Activated T-helper 17 cell treated with anti-CD3 and anti-CD28 coated beads, Interleukin-2, amount 50 U/mL, for 72 hours (primary cell): ENCODE measurements around the gene SETBP1. TPM values are rescaled to one million over a fixed set of nuclear protein-coding genes. Genes with fewer than 3 reads are reported as not detected.
A peak's percentile ranks its signal among the peaks of the same experiment; 100 is the strongest.
"Not testable (repeated sequence)": the region's sequence is repeated elsewhere in the genome, so short reads cannot be mapped to it uniquely, and the experiment has no call there.

Experiments used
- ATAC-seq: fragments of 150-1000 bp; cut with Tn5 transposase; replicated peaks from 2 replicates; pipeline ENCODE4 v1.10.0; 2021; ENCODE audit warnings: mild to moderate bottlenecking, moderate library complexity
- H3K27ac Mint-ChIP-seq: one replicate; pipeline ENCODE4 v1.8.0; 2022; ENCODE audit warnings: mixed read lengths
- H3K27me3 Mint-ChIP-seq: one replicate; pipeline ENCODE4 v1.8.0; 2022; ENCODE audit warnings: mixed read lengths
- H3K36me3 Mint-ChIP-seq: one replicate; pipeline ENCODE4 v1.8.0; 2022; ENCODE audit warnings: low read depth, mild to moderate bottlenecking, mixed read lengths
- H3K4me1 Mint-ChIP-seq: one replicate; pipeline ENCODE4 v1.8.0; 2022; ENCODE audit warnings: mixed read lengths
- H3K4me3 Mint-ChIP-seq: one replicate; pipeline ENCODE4 v1.8.0; 2022; ENCODE audit warnings: mild to moderate bottlenecking, mixed read lengths
- H3K9me3 Mint-ChIP-seq: one replicate; pipeline ENCODE4 v1.8.0; 2022; ENCODE audit warnings: mixed read lengths
- total RNA-seq, 2 donors: library from RNA; stranded (reverse); gene quantifications; one replicate each; pipeline ENCODE4 v1.2.3, GENCODE V29; 2022

The SETBP1 gene
- total RNA-seq, 2 donors from 2014 or later: 2.2 to 7.6 TPM

- not testable (repeated sequence) for H3K4me1 Mint-ChIP-seq, H3K36me3 Mint-ChIP-seq, ATAC-seq, H3K27ac Mint-ChIP-seq, H3K27me3 Mint-ChIP-seq, H3K9me3 Mint-ChIP-seq, H3K4me3 Mint-ChIP-seq
Observed at GRCh38 chr18:44800766-44801165, 120.1 kb downstream of the SETBP1 start.

- Mint-ChIP-seq H3K27me3 (no peaks in the 10 kb centered on the region), H3K9me3 (peaks cover 4% of the 10 kb centered on the region), H3K4me3 (no peak overlapping the region), H3K27ac (no peak overlapping the region), H3K4me1 (peaks cover 9% of the 10 kb centered on the region), H3K36me3 (no peaks in the 10 kb centered on the region)
- ATAC-seq: no peak
Observed at GRCh38 chr18:44801781-44802180, 121.1 kb downstream of the SETBP1 start.

GRCh38 chr18:44802508-44802907 lies 121.8 kb downstream of the SETBP1 start:
- no peak for ATAC-seq
- Mint-ChIP-seq H3K4me1 (peaks cover 9% of the 10 kb centered on the region), H3K27ac (no peak overlapping the region), H3K9me3 (peaks cover 4% of the 10 kb centered on the region), H3K36me3 (no peaks in the 10 kb centered on the region), H3K4me3 (no peak overlapping the region), H3K27me3 (peaks cover 3% of the 10 kb centered on the region)

- Mint-ChIP-seq H3K36me3 (no peaks in the 10 kb centered on the region), H3K27me3 (peaks cover 6% of the 10 kb centered on the region), H3K27ac (no peak overlapping the region), H3K4me3 (no peak overlapping the region), H3K9me3 (peaks cover 4% of the 10 kb centered on the region), H3K4me1 (peaks cover 9% of the 10 kb centered on the region)
- no peak for ATAC-seq
Observed at GRCh38 chr18:44803019-44803650, 122.4 kb downstream of the SETBP1 start.

DNA sequence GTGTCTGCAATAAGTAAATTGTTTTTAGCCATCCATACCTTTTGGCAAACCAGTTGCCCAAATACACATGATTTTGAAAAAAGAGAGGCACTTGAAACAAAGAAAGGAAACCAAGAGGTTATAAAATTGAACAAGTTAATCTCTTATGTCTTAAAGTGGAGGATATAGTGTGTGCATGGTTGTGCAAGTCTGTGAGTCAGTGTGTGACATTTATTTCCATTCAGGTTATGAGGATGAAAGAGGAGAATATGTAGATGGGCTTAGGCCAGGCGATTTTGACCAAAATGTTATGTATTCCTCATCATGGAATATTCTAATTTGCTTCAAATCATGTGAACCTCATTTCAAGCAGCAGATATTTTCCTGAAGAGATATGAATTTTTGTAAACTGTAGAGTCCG lies 123.3 kb downstream of the SETBP1 start:
- no peak for ATAC-seq
- no peak overlapping the region for H3K4me3 Mint-ChIP-seq
- H3K4me1 Mint-ChIP-seq: peaks cover 9% of the 10 kb centered on the region
- H3K9me3 Mint-ChIP-seq: peaks cover 4% of the 10 kb centered on the region
- H3K27me3 Mint-ChIP-seq: peaks cover 9% of the 10 kb centered on the region
- H3K27ac Mint-ChIP-seq: no peak overlapping the region
- H3K36me3 Mint-ChIP-seq: no peaks in the 10 kb centered on the region

DNA sequence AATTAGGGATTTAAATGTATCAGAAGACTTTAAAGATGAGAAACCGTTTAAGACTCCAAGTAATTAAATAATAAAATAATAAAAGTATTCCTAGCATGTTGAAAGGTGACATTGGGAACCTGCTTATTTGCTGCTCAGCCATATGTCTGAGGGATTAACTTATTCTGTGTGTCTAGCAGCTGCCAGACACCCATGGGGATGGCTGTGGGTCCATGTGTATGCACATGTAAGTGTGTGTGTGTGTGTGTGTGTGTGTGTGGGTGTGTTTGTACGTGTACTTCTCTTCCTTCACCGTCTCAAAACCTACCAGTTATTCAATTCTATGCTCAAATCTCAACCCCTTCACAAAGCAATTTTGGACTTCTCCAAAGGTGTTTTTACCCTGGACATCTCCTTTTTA lies 124.5 kb downstream of the SETBP1 start:
- Mint-ChIP-seq H3K4me1 (peaks cover 4% of the 10 kb centered on the region), H3K9me3 (peaks cover 3% of the 10 kb centered on the region), H3K36me3 (no peaks in the 10 kb centered on the region), H3K4me3 (no peak overlapping the region), H3K27ac (no peak overlapping the region), H3K27me3 (peaks cover 9% of the 10 kb centered on the region)
- no peak for ATAC-seq

DNA sequence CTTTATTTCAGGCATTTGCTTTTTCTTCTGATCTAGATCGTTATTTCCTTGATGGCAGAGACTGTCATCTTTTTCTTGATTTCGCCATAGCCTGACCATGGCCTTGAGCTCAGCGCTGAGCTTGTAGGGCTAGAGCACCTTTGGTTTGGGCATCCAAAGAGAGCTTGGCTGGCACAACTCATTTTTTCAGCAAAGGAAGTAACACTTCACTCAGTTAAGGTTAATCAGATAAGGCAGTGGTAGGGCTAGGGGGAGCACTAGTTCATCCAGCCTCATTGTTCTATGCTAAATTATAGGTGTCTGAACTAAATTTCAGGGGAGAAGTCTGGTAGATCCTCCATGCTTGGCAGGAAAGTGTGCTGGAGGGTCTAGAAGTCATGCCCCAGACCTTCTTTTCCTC lies 125.0 kb downstream of the SETBP1 start:
- no peaks in the 10 kb centered on the region for H3K36me3 Mint-ChIP-seq
- no peak for ATAC-seq
- no peak overlapping the region for H3K4me3 Mint-ChIP-seq
- H3K27me3 Mint-ChIP-seq: peaks cover 9% of the 10 kb centered on the region
- no peaks in the 10 kb centered on the region for H3K9me3 Mint-ChIP-seq
- H3K4me1 Mint-ChIP-seq: no peaks in the 10 kb centered on the region
- H3K27ac Mint-ChIP-seq: no peak overlapping the region

DNA sequence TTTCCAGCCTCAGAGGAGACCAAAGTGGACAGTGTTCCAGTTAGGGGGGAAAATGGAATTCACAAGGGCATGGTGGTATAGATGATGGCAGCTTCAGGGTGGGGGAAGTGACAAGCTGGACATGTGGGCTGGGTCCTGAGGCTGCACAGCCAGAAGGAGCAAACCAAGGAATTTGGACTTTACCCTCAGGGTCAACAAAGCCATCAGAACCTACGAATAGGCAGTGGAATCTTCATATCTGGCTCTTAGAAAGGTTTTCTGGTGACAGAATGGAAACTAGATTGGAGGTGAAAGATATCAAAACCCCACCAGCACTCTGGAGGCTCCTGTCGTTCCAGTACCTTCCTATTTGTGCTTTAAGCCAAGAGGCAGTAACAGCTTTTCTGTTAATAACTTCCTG lies 127.1 kb downstream of the SETBP1 start:
- Mint-ChIP-seq H3K9me3 (no peaks in the 10 kb centered on the region), H3K27ac (no peak overlapping the region), H3K4me3 (no peak overlapping the region), H3K27me3 (peaks cover 9% of the 10 kb centered on the region), H3K4me1 (no peaks in the 10 kb centered on the region), H3K36me3 (no peaks in the 10 kb centered on the region)
- no peak for ATAC-seq

DNA sequence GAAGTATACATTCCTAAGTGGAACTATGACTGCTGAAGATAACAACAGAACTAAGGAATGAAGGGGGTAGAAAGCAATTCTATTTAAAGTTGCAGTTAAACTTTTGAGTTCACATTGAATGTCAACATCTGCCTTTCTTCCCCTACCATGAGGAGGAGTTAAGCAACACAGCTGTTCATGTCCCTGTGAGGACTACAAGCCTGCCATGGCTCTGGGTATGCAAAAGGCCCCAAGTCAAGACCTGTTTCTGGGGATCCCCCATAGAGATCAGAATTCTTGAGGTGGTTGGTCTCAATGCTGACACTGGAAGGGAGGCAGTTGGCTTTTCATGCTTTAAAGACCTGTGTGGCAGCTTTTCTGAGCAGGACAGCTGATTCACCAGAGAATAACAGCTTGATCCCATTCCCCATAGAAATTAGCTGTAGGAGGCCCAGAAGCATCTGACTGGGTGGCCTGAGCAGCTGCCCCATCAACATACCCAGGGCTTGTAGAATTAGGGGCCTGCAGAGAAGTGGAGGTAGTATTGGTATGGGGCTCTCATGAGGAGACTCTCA lies 131.0 kb downstream of the SETBP1 start:
- Mint-ChIP-seq H3K27ac (no peak overlapping the region), H3K4me3 (no peak overlapping the region), H3K27me3 (peaks cover 9% of the 10 kb centered on the region), H3K4me1 (no peaks in the 10 kb centered on the region), H3K36me3 (no peaks in the 10 kb centered on the region), H3K9me3 (no peaks in the 10 kb centered on the region)
- no peak for ATAC-seq

GRCh38 chr18:44812426-44812825 lies 131.7 kb downstream of the SETBP1 start:
- ATAC-seq: no peak
- H3K4me1 Mint-ChIP-seq: no peaks in the 10 kb centered on the region
- no peaks in the 10 kb centered on the region for H3K9me3 Mint-ChIP-seq
- no peak overlapping the region for H3K27ac Mint-ChIP-seq
- H3K4me3 Mint-ChIP-seq: no peak overlapping the region
- peaks cover 11% of the 10 kb centered on the region for H3K27me3 Mint-ChIP-seq
- H3K36me3 Mint-ChIP-seq: no peaks in the 10 kb centered on the region

DNA sequence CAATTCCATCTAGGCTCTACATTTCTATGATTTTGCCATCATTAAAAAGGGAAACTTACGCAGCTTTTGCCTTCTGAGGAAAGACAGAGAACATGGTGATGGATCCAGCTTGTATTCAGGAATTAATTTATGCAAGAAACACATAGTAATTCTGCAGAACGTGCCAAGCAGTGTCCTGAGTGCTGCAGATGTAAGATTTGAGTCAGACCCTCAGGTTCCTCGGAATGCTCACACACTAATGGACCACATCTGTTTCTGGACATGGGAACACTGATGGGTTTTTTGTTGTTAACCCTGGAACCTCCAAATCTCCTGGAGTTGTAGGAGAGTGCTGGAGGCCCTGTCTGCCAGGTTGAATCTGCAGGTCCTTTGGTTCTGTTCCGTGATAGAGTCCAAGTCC lies 132.9 kb downstream of the SETBP1 start:
- peaks cover 2% of the 10 kb centered on the region for H3K4me1 Mint-ChIP-seq
- ATAC-seq: no peak
- H3K27me3 Mint-ChIP-seq: peaks cover 4% of the 10 kb centered on the region
- H3K36me3 Mint-ChIP-seq: no peaks in the 10 kb centered on the region
- no peak overlapping the region for H3K4me3 Mint-ChIP-seq
- H3K9me3 Mint-ChIP-seq: no peaks in the 10 kb centered on the region
- H3K27ac Mint-ChIP-seq: no peak overlapping the region

GRCh38 chr18:44815108-44815507 lies 134.4 kb downstream of the SETBP1 start:
- ATAC-seq: no peak
- H3K36me3 Mint-ChIP-seq: no peaks in the 10 kb centered on the region
- H3K9me3 Mint-ChIP-seq: no peaks in the 10 kb centered on the region
- H3K4me1 Mint-ChIP-seq: peaks cover 11% of the 10 kb centered on the region
- peaks cover 4% of the 10 kb centered on the region for H3K27me3 Mint-ChIP-seq
- H3K4me3 Mint-ChIP-seq: no peak overlapping the region
- no peak overlapping the region for H3K27ac Mint-ChIP-seq

- Mint-ChIP-seq H3K4me1 (peaks cover 11% of the 10 kb centered on the region), H3K36me3 (no peaks in the 10 kb centered on the region), H3K27ac (no peak overlapping the region), H3K9me3 (no peaks in the 10 kb centered on the region), H3K4me3 (no peak overlapping the region), H3K27me3 (peaks cover 7% of the 10 kb centered on the region)
- ATAC-seq: no peak
Observed at GRCh38 chr18:44816050-44816449, 135.4 kb downstream of the SETBP1 start.

DNA sequence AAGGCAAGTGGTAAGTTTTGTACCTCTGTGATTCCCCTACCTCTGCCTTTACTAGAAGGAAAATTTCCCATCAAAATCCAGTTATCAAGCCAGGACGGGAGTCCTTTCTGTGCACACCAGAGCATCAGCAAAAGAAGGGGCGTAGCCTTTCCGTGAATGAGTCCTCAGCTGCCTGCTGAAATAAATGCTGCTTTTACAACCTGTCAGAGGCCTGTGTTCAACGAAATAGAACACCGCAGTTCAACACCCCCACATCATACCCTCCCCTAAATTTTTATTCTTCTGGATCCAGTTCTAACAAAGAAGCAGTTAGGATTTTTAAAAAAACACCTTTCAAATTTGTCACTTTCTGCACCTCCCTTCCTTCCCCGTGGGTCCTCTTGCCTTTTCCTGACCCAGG lies 135.8 kb downstream of the SETBP1 start:
- Mint-ChIP-seq H3K4me1 (peaks cover 11% of the 10 kb centered on the region), H3K27ac (peak overlapping the region; percentile 14), H3K9me3 (no peaks in the 10 kb centered on the region), H3K27me3 (peaks cover 12% of the 10 kb centered on the region), H3K36me3 (no peaks in the 10 kb centered on the region), H3K4me3 (no peak overlapping the region)
- ATAC-seq: no peak

- no peak for ATAC-seq
- Mint-ChIP-seq H3K9me3 (no peaks in the 10 kb centered on the region), H3K4me3 (no peak overlapping the region), H3K4me1 (peaks cover 11% of the 10 kb centered on the region), H3K36me3 (no peaks in the 10 kb centered on the region), H3K27ac (no peak overlapping the region), H3K27me3 (peaks cover 16% of the 10 kb centered on the region)
Observed at GRCh38 chr18:44817831-44818473, 137.3 kb downstream of the SETBP1 start.
